ENCODE data around the gene MPHOSPH8. TPM values are rescaled to one million over a fixed set of nuclear protein-coding genes. Genes with fewer than 3 reads are reported as not detected.

The MPHOSPH8 gene
- polyA plus RNA-seq, 3 donors: 2.1 to 13.5 (median 5.3) TPM

GRCh38 chr13:19676168-19676567, 42.7 kb downstream of the MPHOSPH8 start:
- Histone ChIP-seq H3K9ac (ENCODE audit: insufficient read depth, low read length, poor library complexity, severe bottlenecking) (no peak overlapping the region), H3K27ac (ENCODE audit: low read depth in 1 of 2, low read length in 2 of 2) (no peak overlapping the region), H3K36me3 (replicated peaks in 1 of 2; ENCODE audit: control insufficient read depth in 1 of 2, insufficient read depth in 2 of 2, low read length in 2 of 2) (peaks cover 55 to 86% of the 10 kb centered on the region in 2 donors), H3K4me1 (ENCODE audit: control insufficient read depth in 1 of 2, insufficient read depth in 2 of 2, low read length in 2 of 2) (no peaks in the 10 kb centered on the region), H3K4me2 (replicated peaks; ENCODE audit: extremely low read depth, low read length, poor library complexity, severe bottlenecking) (no peak overlapping the region), H3K79me2 (ENCODE audit: insufficient read depth, low read length) (no peaks in the 10 kb centered on the region), H3K4me3 (replicated peaks in 1 of 3; ENCODE audit: low read depth in 2 of 3, low read length in 3 of 3) (no peak overlapping the region), H2AFZ (ENCODE audit: insufficient read depth, low read depth, low read length, poor library complexity, severe bottlenecking) (no peak overlapping the region), H3K9me3 (replicated peaks in 1 of 2; ENCODE audit: control insufficient read depth in 1 of 2, insufficient read depth in 1 of 2, low read length in 2 of 2) (no peaks in the 10 kb centered on the region), H4K20me1 (ENCODE audit: insufficient read depth, low read length) (peaks cover 12% of the 10 kb centered on the region), H3K27me3 (ENCODE audit: control insufficient read depth in 2 of 2, insufficient read depth in 2 of 2, low read length in 2 of 2) (no peaks in the 10 kb centered on the region)
- 100% methylated on average over 1 of the region's 3 CpGs for WGBS (ENCODE audit: insufficient coverage)
- peaks cover 2% of the 10 kb centered on the region for H3K4me1 Mint-ChIP-seq
- peak overlapping the region in 1 of 7 donors; percentile 48 for H3K27ac Mint-ChIP-seq
- peaks cover 62 to 79% of the 10 kb centered on the region in 2 donors for H3K36me3 Mint-ChIP-seq
- no peak for TF ChIP-seq CTCF (IDR thresholded peaks at IDR 0.05)
- no peaks in the 10 kb centered on the region for H3K9me3 Mint-ChIP-seq
- intact Hi-C loops (cut with micrococcal nuclease): no loop called here
- H3K27me3 Mint-ChIP-seq (ENCODE audit: low read depth in 3 of 3): no peaks in the 10 kb centered on the region
- no peak overlapping the region for H3K4me3 Mint-ChIP-seq
- DNase-seq: no peak

- WGBS (ENCODE audit: insufficient coverage): 95% methylated on average over 6 of the region's 7 CpGs
These were observed 47.3 kb downstream of the MPHOSPH8 start for GRCh38 chr13:19680751-19681150.

More at GRCh38 chr13:19680751-19681150, 47.3 kb downstream of the MPHOSPH8 start:
- Histone ChIP-seq H3K4me2 (replicated peaks; ENCODE audit: extremely low read depth, low read length, poor library complexity, severe bottlenecking) (no peak overlapping the region), H3K27ac (ENCODE audit: low read depth in 1 of 2, low read length in 2 of 2) (no peak overlapping the region), H3K36me3 (replicated peaks in 1 of 2; ENCODE audit: control insufficient read depth in 1 of 2, insufficient read depth in 2 of 2, low read length in 2 of 2) (peaks cover 17 to 51% of the 10 kb centered on the region in 2 donors), H3K4me3 (replicated peaks in 1 of 3; ENCODE audit: low read depth in 2 of 3, low read length in 3 of 3) (no peak overlapping the region), H3K4me1 (ENCODE audit: control insufficient read depth in 1 of 2, insufficient read depth in 2 of 2, low read length in 2 of 2) (no peaks in the 10 kb centered on the region), H4K20me1 (ENCODE audit: insufficient read depth, low read length) (no peaks in the 10 kb centered on the region), H2AFZ (ENCODE audit: insufficient read depth, low read depth, low read length, poor library complexity, severe bottlenecking) (no peak overlapping the region), H3K79me2 (ENCODE audit: insufficient read depth, low read length) (no peaks in the 10 kb centered on the region), H3K27me3 (ENCODE audit: control insufficient read depth in 2 of 2, insufficient read depth in 2 of 2, low read length in 2 of 2) (no peaks in the 10 kb centered on the region), H3K9me3 (replicated peaks in 1 of 2; ENCODE audit: control insufficient read depth in 1 of 2, insufficient read depth in 1 of 2, low read length in 2 of 2) (no peaks in the 10 kb centered on the region), H3K9ac (ENCODE audit: insufficient read depth, low read length, poor library complexity, severe bottlenecking) (no peak overlapping the region)
- Mint-ChIP-seq H3K27ac (peak overlapping the region in 1 of 7 donors; percentile 69), H3K36me3 (peaks cover 40 to 53% of the 10 kb centered on the region in 2 donors), H3K4me1 (peaks cover 2% of the 10 kb centered on the region), H3K27me3 (ENCODE audit: low read depth in 3 of 3) (no peaks in the 10 kb centered on the region), H3K9me3 (no peaks in the 10 kb centered on the region), H3K4me3 (no peak overlapping the region)
- TF ChIP-seq CTCF (IDR thresholded peaks at IDR 0.05): no peak
- intact Hi-C loops (cut with micrococcal nuclease): no loop called here
- DNase-seq: no peak

All from CD14-positive monocyte (primary cell).